ENCODE results near the gene AMACR.
"Not testable (repeated sequence)": the region's sequence is repeated elsewhere in the genome, so short reads cannot be mapped to it uniquely, and the experiment has no call there.

The AMACR gene

DNA sequence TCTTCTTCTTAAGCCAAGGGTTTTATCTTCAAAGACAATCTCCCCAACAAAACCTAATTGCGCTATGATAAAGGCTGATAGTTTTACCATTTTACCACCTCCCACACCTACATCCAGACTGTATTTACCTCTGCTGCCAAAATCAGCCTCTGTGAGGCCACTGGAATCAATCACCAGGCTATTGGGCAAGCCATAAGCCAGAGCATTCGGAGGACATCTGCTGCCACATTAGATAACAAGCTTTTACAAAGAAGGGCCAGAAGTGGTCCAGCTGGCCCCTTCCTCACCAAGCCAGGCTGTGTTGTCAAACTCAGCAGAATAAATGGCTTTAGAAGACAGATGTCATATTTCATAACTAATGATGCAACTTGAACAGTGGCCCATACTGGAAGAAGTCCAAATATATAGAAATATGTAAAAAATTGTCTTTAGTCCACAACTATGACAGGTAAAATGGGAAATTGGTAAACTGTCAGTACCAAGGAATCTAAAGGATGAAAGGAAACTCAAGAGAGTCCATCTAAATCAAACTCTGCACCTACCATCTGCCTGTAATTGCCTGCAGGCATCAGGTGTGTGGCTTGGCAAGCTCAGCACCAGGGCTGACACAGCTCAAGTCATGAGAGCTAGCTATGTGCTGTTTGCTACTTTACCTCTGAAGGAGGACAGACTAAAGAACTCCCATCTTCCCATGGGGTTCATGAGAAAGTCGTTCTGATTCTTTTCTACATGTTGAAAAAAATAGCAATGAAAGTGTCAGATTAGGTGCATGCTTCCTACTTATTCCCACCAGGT, 39.4 kb downstream of the AMACR start:
- no peak for DNase-seq (ENCODE audit: low spot score)

DNA sequence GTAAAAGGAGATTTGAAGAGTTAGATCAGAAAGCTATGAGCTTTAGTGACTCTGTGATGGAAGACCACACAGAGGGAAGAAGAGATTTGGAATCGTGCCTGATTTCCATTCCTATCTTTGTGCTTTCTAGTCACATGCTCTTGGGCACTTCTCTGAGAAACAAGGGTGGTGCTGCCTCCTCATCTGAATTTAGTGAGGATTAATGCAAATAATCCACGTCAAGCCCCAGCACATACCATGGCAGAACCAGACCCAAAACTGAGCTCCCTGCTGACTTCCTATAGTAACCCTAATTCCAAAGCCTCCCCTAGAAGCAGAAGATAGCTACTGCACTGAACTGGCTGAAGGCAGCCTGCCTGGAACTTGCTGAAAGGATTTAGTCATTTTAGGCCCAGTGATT, 41.0 kb downstream of the AMACR start:
- no peak for DNase-seq (ENCODE audit: low spot score)

DNA sequence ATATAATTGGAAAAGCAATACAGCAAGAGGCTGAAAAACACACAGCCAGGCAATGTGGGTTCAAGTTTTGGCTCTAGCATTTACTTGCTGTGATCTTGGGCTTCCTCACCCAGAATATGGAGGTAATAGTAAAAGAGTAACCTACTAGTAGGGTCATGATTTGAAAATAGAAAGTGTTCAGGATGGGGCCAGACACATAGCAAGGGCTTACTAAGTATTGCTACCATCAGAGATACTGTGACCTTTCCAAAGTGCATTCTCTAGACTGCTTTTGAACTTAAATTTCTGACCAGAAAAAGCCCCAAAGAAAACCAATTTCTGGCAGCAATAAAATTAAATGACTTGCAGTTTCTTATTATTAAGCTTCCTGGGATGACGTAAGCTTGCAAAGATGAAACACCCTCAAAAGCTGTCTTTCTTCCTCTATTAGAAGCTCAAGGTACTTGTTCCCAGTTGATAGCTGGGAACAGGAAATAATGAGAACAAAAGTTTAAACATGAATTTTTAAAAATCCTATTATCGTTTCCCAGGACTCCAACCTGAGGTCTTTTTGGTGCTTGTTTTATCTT, 43.6 kb downstream of the AMACR start:
- no peak for DNase-seq (ENCODE audit: low spot score)

DNA sequence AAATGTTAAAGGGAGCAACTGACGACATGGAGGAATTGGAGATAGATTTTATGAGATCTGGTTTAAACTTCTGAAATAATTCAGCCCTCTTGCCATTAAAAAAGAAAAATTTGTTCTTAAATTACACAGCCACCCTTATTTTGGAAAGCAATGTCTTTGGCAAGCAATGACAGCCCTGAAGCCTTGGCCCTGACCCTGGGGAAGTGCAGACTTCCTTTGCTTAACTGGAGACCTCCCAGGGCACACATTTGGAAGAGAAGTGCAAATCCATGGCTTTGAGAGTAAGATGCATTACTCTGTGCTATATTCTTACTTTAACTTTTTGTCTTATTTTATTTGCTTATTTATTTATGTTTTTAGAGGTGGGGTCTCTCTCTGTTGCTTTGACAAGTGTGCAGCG, 49.7 kb downstream of the AMACR start:
- DNase-seq (ENCODE audit: low spot score): no peak

DNA sequence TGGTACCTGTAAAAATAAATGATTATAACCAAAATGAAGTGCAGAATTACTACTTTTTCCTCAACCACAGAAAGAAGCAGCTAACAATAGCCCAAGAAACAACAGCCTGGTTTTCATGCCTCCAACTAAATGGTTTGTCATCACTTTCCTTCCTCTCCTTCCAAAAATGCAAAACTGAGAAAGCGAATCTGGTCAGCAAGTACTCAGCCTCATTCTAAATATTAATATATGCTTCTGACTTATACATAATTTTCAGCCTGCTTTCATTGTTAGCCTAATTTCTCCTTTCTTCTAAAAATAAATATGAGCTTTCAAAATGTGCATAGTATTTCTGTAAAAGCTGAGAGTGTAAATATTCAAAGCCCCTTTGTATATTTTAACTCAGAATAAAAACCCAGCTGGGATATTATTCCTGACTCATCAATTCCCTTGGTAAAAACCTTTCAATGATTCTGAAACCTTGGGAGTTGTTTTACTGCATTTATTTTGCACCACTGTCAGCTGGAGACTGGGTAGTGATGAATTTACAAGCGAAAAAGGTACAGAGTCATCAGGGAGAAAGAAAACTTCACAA, 50.2 kb downstream of the AMACR start:
- no peak for DNase-seq (ENCODE audit: low spot score)

DNA sequence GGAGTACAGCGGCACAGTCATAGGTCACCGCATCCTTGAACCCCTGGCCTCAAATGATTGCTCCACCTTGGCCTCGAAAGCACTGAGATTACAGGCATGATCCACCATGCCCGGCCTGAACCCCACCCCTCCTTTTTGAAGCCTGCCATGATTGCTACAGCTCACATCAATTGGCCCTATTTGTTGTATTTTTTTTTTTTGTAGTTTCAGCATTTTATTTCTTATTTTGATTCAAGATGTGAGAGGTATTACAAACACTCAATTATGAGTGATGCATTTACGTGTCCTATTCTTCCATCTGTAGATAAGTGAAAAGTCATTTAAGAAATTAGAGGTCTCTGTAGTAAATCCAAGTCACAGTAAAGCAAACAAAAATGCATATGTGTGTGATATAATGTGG, 55.7 kb downstream of the AMACR start:
- DNase-seq (ENCODE audit: low spot score): not testable (repeated sequence)

DNA sequence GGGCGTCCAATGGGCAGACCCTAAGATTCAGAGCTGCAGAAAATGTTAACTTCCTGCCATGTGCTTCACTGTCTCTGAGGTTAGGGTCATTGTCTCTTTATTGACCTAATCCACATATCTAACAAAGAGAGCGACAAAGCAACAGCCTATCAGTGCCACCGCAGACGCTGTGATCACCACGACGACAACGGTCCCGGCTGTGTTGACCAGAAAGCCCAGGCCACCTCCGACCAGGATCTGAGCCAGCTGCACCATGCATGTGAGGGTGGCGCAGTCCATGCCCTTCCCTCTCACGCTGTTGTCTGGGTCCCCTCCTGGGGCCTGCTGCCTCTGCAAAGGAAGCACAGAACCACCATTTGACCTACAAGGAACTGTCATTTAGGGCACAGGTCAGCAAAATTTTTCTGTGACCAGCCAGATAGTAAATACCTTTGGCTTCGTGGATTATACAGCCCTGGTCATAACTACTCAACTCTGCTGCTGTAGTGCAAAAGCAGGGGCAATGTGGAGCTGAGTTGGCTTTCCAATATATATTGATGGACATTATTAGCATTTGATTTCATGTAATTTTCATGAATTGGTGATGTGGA, 63.2 kb downstream of the AMACR start:
- no peak for DNase-seq (ENCODE audit: low spot score)

DNA sequence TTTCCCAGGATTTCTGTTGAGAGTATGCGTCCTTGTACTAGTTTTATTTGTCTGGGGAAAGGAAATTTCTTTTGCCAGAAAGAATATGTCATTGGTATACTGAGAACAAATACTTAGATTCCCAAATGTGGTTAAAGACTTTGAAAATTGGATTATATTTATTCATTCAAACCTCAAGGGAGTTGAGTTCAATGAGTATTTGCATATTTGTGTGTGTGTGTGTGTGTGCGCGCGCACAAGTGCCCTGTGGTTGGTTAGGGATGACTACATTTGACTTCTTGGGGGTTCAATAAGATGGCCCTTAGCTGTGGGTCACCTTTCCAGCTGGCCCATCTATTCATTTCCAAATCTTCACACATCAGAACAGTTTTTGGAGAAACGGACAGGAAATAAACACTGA, 66.8 kb downstream of the AMACR start:
- DNase-seq (ENCODE audit: low spot score): no peak

DNA sequence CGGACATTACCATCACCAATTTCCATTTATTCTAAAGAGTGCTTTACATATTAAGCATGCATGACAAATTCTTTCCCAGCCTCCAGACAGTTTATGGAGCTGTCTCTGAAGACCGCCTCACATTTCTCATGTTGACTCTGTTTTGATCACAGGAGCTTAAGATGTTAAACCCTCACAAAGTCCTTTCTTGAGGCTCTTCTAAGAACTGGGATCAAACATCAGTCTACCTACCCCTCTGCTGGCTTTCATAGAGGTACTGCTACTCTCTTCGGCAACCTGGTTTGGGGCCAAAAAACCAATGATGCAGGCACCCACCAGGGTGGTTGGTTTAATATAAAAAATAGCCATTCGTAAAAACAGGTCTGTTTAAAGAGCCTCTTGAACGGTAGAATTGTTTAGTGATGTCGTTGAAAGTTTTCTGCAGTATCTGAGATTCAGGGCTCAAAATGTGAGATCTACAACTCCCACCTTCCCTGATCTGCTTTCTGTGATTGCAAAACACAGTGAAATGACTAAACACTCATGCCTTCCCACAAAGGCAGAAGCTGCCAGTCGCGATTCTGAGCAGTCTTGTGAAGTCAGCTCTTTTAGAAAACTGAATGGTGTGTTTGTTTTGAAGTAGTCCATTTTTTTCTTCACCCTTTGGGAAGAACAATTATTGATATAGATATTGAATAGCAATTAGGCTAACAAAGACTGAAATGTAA, 68.1 kb downstream of the AMACR start:
- no peak for DNase-seq (ENCODE audit: low spot score)

DNA sequence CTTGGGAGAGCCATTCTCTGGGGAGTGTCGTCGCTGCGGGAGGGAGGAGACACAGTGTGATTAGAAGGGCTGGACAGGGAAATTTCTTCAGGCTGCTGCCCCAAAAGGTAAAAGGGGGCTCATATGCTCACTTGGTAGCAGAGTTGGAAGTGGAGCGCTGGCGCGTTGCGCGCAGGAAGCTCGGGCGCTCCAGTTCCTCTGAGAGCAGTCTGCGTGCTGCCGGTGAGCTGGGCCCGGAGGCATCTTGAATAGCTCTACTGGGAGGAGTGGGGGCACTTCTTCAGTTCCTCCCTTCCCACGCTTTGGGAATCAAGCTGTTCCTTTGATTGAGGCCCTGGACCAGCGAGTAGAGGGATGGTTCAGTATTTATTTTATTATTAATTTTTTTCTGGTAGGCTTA, 69.0 kb downstream of the AMACR start:
- DNase-seq (ENCODE audit: low spot score): no peak

DNA sequence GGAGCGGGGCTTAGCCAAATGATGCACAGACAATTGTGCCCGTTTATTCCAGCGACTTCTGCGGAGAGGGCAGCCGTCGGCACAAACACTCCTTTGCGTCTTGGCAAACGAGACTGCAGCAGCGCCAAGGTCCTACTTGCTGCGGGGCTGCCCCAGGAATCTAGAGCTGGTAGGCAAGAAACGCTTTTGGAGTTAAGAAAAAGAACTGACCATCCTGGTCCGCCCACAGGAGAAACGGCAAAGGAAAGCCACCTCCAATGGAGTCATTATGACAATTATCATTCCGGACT, 69.4 kb downstream of the AMACR start:
- DNase-seq (ENCODE audit: low spot score): no peak

DNA sequence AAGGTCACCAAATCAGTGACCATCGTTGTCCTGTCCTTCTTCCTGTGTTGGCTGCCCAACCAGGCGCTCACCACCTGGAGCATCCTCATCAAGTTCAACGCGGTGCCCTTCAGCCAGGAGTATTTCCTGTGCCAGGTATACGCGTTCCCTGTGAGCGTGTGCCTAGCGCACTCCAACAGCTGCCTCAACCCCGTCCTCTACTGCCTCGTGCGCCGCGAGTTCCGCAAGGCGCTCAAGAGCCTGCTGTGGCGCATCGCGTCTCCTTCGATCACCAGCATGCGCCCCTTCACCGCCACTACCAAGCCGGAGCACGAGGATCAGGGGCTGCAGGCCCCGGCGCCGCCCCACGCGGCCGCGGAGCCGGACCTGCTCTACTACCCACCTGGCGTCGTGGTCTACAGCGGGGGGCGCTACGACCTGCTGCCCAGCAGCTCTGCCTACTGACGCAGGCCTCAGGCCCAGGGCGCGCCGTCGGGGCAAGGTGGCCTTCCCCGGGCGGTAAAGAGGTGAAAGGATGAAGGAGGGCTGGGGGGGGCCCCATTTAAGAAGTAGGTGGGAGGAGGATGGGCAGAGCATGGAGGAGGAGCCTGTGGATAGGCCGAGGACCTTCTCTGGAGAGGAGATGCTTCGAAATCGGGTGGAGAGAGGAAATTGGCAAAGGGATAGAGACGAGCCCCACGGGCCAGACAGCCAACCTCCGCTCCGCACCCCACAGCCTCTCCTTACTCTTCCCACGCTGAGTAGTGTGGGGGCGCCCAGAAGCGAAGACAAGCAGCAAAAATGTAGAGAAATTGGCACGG, 69.9 kb downstream of the AMACR start:
- no peak for DNase-seq (ENCODE audit: low spot score)

DNA sequence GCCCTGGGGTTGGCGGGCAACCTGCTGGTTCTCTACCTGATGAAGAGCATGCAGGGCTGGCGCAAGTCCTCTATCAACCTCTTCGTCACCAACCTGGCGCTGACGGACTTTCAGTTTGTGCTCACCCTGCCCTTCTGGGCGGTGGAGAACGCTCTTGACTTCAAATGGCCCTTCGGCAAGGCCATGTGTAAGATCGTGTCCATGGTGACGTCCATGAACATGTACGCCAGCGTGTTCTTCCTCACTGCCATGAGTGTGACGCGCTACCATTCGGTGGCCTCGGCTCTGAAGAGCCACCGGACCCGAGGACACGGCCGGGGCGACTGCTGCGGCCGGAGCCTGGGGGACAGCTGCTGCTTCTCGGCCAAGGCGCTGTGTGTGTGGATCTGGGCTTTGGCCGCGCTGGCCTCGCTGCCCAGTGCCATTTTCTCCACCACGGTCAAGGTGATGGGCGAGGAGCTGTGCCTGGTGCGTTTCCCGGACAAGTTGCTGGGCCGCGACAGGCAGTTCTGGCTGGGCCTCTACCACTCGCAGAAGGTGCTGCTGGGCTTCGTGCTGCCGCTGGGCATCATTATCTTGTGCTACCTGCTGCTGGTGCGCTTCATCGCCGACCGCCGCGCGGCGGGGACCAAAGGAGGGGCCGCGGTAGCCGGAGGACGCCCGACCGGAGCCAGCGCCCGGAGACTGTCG, 70.7 kb downstream of the AMACR start:
- DNase-seq (ENCODE audit: low spot score): no peak

DNA sequence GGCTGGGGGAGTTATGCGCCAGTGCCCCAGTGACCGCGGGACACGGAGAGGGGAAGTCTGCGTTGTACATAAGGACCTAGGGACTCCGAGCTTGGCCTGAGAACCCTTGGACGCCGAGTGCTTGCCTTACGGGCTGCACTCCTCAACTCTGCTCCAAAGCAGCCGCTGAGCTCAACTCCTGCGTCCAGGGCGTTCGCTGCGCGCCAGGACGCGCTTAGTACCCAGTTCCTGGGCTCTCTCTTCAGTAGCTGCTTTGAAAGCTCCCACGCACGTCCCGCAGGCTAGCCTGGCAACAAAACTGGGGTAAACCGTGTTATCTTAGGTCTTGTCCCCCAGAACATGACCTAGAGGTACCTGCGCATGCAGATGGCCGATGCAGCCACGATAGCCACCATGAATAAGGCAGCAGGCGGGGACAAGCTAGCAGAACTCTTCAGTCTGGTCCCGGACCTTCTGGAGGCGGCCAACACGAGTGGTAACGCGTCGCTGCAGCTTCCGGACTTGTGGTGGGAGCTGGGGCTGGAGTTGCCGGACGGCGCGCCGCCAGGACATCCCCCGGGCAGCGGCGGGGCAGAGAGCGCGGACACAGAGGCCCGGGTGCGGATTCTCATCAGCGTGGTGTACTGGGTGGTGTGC, 71.4 kb downstream of the AMACR start, which contains the start of gene RXFP3:
RXFP3 (plus strand) TSS at position 6 of the 636 bp plus-strand sequence; CDS start at position 361, 355 bp downstream.
- no peak for DNase-seq (ENCODE audit: low spot score)

Data from CD4-positive, alpha-beta T cell treated with Interleukin-6 at 100 ng/mL for 8 hours (primary cell).